Stomach (tissue), 4 donors: ENCODE results near the gene CYP46A1.

Experiments used
- CTCF ChIP-seq, 7 experiments: fragments of 450-650 bp in 4 of 7; fragments of 200-600 bp in 3 of 7; sonication (generic) in 3 of 7; IDR thresholded peaks; one replicate each; pipeline ENCODE4 v1.5.1; 2016 to 2019; ENCODE audit warnings: antibody characterized with exemption in 7 of 7, control low read depth in 2 of 7, mild to moderate bottlenecking in 1 of 7
- EP300 ChIP-seq: sonication (generic); formaldehyde crosslinking; IDR thresholded peaks from one replicate; pipeline ENCODE4 v1.6.1; 2017; ENCODE audit warnings: antibody characterized with exemption
- POLR2A ChIP-seq, 4 donors: fragments of 450-650 bp; IDR thresholded peaks; one replicate each; pipeline ENCODE4 v1.6.1; 2016; ENCODE audit warnings: antibody characterized with exemption in 4 of 4, control low read depth in 2 of 4, mild to moderate bottlenecking in 1 of 4, moderate library complexity in 1 of 4
- POLR2AphosphoS5 ChIP-seq, 3 donors: sonication (generic); formaldehyde crosslinking; IDR thresholded peaks; one replicate each; pipeline ENCODE4 v1.6.1; 2016; ENCODE audit warnings: antibody characterized with exemption in 3 of 3

GRCh38 chr14:99674064-99674650 is 9.9 kb upstream of the CYP46A1 start:
- TF ChIP-seq CTCF (IDR thresholded peaks at IDR 0.05): no peak
- no peak for TF ChIP-seq POLR2A (IDR thresholded peaks at IDR 0.05)
- TF ChIP-seq EP300: no peak
- TF ChIP-seq POLR2AphosphoS5 (IDR thresholded peaks at IDR 0.05): no peak
